Ishikawa (cell line): Measurements from ENCODE around the gene TMEM117.

ENCODE experiments used
- EP300 ChIP-seq: IDR thresholded peaks from 2 replicates; pipeline ENCODE4 v1.6.1; 2012; ENCODE audit warnings: borderline replicate concordance
- TAF1 ChIP-seq: IDR thresholded peaks from 2 replicates; pipeline ENCODE4 v1.6.1; 2012; ENCODE audit warnings: low read depth, mild to moderate bottlenecking
- ZBTB7A ChIP-seq: IDR thresholded peaks from 2 replicates; pipeline ENCODE4 v1.6.1; 2012; ENCODE audit warnings: low read depth
- TF ChIP-seq, protein P1 (sequence below): IDR thresholded peaks from 2 replicates; pipeline ENCODE4 v1.6.1; 2012; ENCODE audit warnings: low read depth, mild to moderate bottlenecking
- TF ChIP-seq, protein P2 (sequence below): IDR thresholded peaks from 2 replicates; pipeline ENCODE4 v1.6.1; 2012

DNA sequence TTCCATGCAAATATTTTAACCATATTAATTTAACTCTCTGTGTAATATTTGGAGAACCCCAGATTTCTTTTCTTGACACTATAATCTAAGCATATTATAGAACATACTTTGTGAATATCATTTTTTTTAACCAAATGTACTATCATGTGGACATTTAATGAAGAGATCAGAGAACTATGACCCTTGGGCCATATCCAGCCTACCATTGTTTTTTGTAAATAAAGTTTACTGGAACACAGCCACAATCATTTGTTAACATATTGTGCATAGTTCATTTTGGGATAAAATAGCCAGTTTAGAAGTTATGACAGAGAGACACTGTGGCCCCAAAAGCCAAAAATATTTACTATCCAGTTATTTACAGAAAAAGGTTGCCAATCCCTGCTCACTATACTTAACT is 338.2 kb downstream of the TMEM117 start:
- TF ChIP-seq EP300 (no peak), TAF1 (no peak), ZBTB7A (no peak)
- TF ChIP-seq, protein P1, sequence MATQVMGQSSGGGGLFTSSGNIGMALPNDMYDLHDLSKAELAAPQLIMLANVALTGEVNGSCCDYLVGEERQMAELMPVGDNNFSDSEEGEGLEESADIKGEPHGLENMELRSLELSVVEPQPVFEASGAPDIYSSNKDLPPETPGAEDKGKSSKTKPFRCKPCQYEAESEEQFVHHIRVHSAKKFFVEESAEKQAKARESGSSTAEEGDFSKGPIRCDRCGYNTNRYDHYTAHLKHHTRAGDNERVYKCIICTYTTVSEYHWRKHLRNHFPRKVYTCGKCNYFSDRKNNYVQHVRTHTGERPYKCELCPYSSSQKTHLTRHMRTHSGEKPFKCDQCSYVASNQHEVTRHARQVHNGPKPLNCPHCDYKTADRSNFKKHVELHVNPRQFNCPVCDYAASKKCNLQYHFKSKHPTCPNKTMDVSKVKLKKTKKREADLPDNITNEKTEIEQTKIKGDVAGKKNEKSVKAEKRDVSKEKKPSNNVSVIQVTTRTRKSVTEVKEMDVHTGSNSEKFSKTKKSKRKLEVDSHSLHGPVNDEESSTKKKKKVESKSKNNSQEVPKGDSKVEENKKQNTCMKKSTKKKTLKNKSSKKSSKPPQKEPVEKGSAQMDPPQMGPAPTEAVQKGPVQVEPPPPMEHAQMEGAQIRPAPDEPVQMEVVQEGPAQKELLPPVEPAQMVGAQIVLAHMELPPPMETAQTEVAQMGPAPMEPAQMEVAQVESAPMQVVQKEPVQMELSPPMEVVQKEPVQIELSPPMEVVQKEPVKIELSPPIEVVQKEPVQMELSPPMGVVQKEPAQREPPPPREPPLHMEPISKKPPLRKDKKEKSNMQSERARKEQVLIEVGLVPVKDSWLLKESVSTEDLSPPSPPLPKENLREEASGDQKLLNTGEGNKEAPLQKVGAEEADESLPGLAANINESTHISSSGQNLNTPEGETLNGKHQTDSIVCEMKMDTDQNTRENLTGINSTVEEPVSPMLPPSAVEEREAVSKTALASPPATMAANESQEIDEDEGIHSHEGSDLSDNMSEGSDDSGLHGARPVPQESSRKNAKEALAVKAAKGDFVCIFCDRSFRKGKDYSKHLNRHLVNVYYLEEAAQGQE: no peak
- TF ChIP-seq, protein P2, sequence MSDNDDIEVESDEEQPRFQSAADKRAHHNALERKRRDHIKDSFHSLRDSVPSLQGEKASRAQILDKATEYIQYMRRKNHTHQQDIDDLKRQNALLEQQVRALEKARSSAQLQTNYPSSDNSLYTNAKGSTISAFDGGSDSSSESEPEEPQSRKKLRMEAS: no peak
